Loucy (cell line): ENCODE measurements around the gene ZNF705A.
"Not testable (repeated sequence)": the region's sequence is repeated elsewhere in the genome, so short reads cannot be mapped to it uniquely, and the experiment has no call there.

Experiments
- H2AFZ ChIP-seq: fragments of 200-600 bp; sonication (generic); 2 replicates; pipeline ENCODE4 v1.6.0; 2016; ENCODE audit warnings: antibody characterized with exemption, mild to moderate bottlenecking, low read length, moderate library complexity
- H3F3A ChIP-seq: fragments of 200-600 bp; 2 replicates; pipeline ENCODE4 v1.6.0; 2016; ENCODE audit warnings: antibody characterized with exemption, low read depth, mild to moderate bottlenecking
- H3K27me3 ChIP-seq: fragments of 200-600 bp; sonication (generic); 2 replicates; pipeline ENCODE4 v1.6.1; 2014; ENCODE audit warnings: low read length, mild to moderate bottlenecking; ENCODE audit not compliant: insufficient read depth, poor library complexity, severe bottlenecking
- H3K36me3 ChIP-seq: fragments of 200-600 bp; sonication (generic); 2 replicates; pipeline ENCODE4 v1.6.1; 2016; ENCODE audit warnings: low read length; ENCODE audit not compliant: insufficient read depth
- H3K4me1 ChIP-seq: fragments of 200-600 bp; sonication (generic); 2 replicates; pipeline ENCODE4 v1.5.1; 2014; ENCODE audit warnings: low read length, mild to moderate bottlenecking; ENCODE audit not compliant: insufficient read depth, poor library complexity, severe bottlenecking
- H3K4me2 ChIP-seq: fragments of 200-600 bp; sonication (generic); 2 replicates; pipeline ENCODE4 v1.6.0; 2014; ENCODE audit warnings: antibody characterized with exemption, low read length, low read depth, mild to moderate bottlenecking; ENCODE audit not compliant: poor library complexity, severe bottlenecking
- H3K4me3 ChIP-seq: fragments of 200-600 bp; sonication (generic); 2 replicates; pipeline ENCODE4 v1.5.1; 2014; ENCODE audit warnings: low read length, mild to moderate bottlenecking, mixed read lengths; ENCODE audit not compliant: poor library complexity, severe bottlenecking
- H3K79me2 ChIP-seq: fragments of 200-600 bp; sonication (generic); 2 replicates; pipeline ENCODE4 v1.6.1; 2014; ENCODE audit warnings: low read length; ENCODE audit not compliant: insufficient read depth
- H3K9ac ChIP-seq: fragments of 200-600 bp; sonication (generic); 2 replicates; pipeline ENCODE4 v1.6.0; 2014; ENCODE audit warnings: mild to moderate bottlenecking, low read depth, low read length, moderate library complexity; ENCODE audit not compliant: poor library complexity, severe bottlenecking
- H3K9me2 ChIP-seq: fragments of 200-600 bp; sonication (generic); replicated peaks from 2 replicates; pipeline ENCODE4 v1.6.1; 2016; ENCODE audit warnings: low read depth, low read length, mixed read lengths
- H3K9me3 ChIP-seq: fragments of 200-600 bp; sonication (generic); 2 replicates; pipeline ENCODE4 v1.6.1; 2014; ENCODE audit warnings: mild to moderate bottlenecking, antibody characterized with exemption, low read length, low read depth; ENCODE audit not compliant: insufficient read depth
- H4K20me1 ChIP-seq: fragments of 200-600 bp; sonication (generic); 2 replicates; pipeline ENCODE4 v1.6.0; 2014; ENCODE audit warnings: antibody characterized with exemption, low read length, mild to moderate bottlenecking; ENCODE audit not compliant: insufficient read depth, poor library complexity, severe bottlenecking
- TF ChIP-seq, protein P1 (sequence below): fragments of 200-600 bp; sonication (generic); conservative IDR thresholded peaks from 2 replicates; pipeline ENCODE4 v1.5.1; 2014; ENCODE audit warnings: mild to moderate bottlenecking, antibody characterized with exemption, low read length

Gene ZNF705A

DNA sequence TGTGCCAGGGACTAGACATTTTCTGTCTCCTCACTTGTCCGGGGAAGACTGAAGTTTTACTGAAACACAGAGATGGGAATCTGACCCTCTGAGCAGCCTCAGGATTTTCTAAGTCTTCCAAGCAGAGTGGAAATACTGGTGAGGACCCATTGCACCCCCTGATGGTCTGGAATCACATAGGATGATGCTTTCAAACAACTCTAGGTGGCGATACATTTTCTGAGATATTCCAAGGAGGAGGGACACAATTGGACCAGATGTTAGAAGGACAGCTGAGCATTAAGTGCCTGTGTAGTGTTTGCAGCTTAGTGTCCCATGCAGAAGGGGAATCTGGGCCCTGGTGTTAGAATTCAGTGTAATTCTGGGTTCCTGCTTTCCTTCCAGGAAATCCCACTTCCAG lies 31.3 kb downstream of the ZNF705A start:
- not testable (repeated sequence) for H3K27me3 ChIP-seq, H3K4me3 ChIP-seq, H3K9me3 ChIP-seq, H4K20me1 ChIP-seq, H3K4me2 ChIP-seq, H3K36me3 ChIP-seq, H3K9me2 ChIP-seq, H3K79me2 ChIP-seq, H2AFZ ChIP-seq, H3F3A ChIP-seq, H3K9ac ChIP-seq, H3K4me1 ChIP-seq
- TF ChIP-seq, protein P1, sequence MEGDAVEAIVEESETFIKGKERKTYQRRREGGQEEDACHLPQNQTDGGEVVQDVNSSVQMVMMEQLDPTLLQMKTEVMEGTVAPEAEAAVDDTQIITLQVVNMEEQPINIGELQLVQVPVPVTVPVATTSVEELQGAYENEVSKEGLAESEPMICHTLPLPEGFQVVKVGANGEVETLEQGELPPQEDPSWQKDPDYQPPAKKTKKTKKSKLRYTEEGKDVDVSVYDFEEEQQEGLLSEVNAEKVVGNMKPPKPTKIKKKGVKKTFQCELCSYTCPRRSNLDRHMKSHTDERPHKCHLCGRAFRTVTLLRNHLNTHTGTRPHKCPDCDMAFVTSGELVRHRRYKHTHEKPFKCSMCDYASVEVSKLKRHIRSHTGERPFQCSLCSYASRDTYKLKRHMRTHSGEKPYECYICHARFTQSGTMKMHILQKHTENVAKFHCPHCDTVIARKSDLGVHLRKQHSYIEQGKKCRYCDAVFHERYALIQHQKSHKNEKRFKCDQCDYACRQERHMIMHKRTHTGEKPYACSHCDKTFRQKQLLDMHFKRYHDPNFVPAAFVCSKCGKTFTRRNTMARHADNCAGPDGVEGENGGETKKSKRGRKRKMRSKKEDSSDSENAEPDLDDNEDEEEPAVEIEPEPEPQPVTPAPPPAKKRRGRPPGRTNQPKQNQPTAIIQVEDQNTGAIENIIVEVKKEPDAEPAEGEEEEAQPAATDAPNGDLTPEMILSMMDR: peak; percentile 23; the same call in 1 of the 2 replicates

DNA sequence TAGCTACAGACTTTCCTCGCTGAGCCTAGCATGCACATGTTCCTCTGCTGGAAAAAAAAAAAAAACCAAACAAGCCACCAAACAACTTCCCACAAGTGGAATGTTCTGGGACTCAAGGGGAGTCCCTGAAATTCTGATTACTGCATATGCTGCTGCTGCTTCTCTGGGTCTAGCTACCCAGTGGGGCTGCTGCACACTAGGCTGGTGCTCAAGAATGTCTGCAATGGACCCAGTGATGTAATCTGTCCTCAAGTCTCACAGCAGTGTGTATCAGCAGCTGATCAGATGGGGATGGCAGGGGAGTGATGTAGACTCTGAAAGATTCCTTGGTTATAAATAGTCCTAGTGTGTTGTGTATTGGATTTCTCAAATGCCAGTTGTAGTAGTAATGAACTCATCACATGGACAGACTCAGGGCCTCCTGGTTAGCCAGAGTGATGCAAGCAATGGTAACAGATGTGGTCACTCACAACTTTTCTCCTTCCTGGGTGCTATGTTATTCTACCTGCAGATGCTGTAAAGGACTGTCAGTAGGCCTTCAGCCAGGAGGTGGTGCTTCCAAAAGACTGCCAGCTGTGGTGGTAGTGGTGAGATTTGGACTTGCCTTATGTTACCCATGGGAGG lies 41.0 kb downstream of the ZNF705A start:
- H3K4me3 ChIP-seq, H3K27me3 ChIP-seq, H3K9me2 ChIP-seq, H2AFZ ChIP-seq, H3K36me3 ChIP-seq, H3K9me3 ChIP-seq, H3K79me2 ChIP-seq, H3K4me1 ChIP-seq, H4K20me1 ChIP-seq, H3K9ac ChIP-seq, H3F3A ChIP-seq: not testable (repeated sequence)
- TF ChIP-seq, protein P1: peak; percentile 19; the same call in 1 of the 2 replicates
- peak overlapping the region; percentile 58 for H3K4me2 ChIP-seq

DNA sequence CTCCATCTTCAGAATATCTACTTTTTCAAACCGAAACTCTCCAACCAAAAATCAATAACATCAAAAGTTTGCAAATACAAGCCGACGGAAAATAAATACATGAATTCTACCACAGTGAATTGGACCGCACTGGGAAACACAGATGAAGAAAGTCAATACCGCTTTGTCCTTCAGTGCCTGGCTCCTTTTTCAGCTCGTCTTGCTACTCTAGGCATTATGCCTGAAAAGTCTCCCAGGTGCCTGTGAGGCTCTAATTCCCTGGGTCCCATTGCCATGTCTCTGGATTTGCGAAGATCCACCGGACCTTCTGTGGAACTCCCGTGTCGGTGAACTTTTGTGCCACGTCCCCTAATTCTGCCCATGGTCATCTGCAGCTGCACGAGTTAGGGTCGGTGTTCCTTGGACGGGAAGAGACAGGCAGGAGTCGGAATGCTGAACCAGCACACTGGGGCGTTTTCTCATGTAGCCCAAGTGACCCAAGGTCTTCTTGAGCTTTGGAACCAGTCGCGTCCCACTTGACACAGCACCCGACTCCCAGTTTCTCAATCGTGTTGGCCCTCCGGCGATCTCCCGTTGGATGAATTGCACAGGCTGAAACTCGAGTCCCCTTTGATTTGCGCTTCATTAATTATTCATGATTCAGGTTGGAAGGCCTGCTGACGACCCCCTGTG lies 62.0 kb downstream of the ZNF705A start:
- not testable (repeated sequence) for H4K20me1 ChIP-seq, H3K4me1 ChIP-seq, H3K9me2 ChIP-seq, H3K9me3 ChIP-seq, H3K4me2 ChIP-seq, H3K4me3 ChIP-seq, H3K27me3 ChIP-seq, H3F3A ChIP-seq, H3K9ac ChIP-seq, H3K36me3 ChIP-seq, H3K79me2 ChIP-seq, H2AFZ ChIP-seq

DNA sequence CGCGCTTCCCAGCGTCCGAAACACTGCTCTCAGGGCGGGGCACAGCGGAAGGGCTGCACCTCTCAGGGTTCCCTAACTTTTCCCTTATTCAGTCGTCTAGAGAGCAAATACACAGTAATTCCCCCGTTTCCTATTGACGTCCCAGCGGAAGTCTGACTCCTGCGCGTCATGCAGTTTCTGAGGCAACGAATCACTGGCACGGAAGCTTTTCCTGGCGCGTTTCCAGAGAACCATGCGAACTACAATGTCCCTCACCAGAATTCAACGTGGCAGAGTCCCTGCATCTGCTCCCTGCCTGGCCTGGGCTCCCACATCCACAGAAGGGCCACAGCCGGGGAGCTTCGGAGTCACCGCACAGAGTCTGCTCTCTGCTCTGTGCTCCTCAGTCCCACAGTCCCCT lies 64.6 kb downstream of the ZNF705A start:
- not testable (repeated sequence) for H3K27me3 ChIP-seq, H2AFZ ChIP-seq, H3K79me2 ChIP-seq, H3K9ac ChIP-seq, H3F3A ChIP-seq, H3K4me1 ChIP-seq, H4K20me1 ChIP-seq, H3K4me3 ChIP-seq, H3K4me2 ChIP-seq, H3K9me3 ChIP-seq, H3K36me3 ChIP-seq, H3K9me2 ChIP-seq

DNA sequence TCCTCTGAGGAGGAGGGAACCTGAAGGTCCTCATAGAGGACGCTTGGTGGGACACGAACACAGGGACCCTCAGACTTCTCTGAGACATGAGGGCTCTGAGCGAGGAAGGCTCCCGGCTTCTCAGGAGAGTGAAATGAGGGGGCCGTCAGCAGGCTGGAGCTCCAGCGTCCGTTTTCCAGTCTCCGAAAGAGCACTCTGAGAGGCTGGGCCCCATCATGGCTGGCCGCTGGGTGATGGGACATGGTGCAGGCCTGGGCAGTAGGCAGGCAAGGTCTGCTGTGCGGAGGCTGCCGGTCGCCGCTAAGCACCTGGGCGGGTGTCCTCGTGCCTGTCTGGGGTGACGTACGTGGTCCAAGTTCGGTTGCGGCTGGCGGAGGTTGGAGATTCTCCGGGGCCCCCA lies 65.0 kb downstream of the ZNF705A start:
- not testable (repeated sequence) for H3K79me2 ChIP-seq, H4K20me1 ChIP-seq, H3K4me1 ChIP-seq, H3K4me3 ChIP-seq, H3K4me2 ChIP-seq, H3K9me3 ChIP-seq, H3F3A ChIP-seq, H3K36me3 ChIP-seq, H3K9me2 ChIP-seq, H2AFZ ChIP-seq, H3K9ac ChIP-seq, H3K27me3 ChIP-seq

DNA sequence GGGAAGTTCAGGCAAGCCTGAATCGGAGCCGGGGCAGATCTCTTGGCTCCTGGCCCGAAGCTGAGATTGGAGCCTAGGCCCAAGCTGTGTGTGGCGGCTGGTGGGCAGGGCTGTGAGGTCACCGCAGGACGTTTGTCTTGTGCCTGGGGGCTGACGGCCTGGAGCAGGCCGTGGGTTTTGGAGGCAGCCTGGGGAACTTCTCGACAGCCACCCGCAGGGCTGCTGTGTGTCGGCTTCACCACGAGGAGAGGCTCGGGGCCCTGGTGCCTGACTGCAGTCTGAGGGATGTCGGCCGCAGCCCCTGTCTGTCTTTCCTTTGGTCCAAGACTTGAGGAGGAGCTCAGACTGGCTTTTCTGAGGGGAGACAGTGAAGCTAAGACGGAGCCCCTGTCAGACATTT lies 65.5 kb downstream of the ZNF705A start:
- not testable (repeated sequence) for H3K79me2 ChIP-seq

More for the DNA sequence above, 65.5 kb downstream of the ZNF705A start:
- not testable (repeated sequence) for H3K9me3 ChIP-seq, H3K4me3 ChIP-seq, H3K36me3 ChIP-seq, H3K27me3 ChIP-seq, H3K9me2 ChIP-seq, H2AFZ ChIP-seq, H3F3A ChIP-seq, H3K9ac ChIP-seq, H4K20me1 ChIP-seq, H3K4me1 ChIP-seq, H3K4me2 ChIP-seq
